Measurements from ENCODE around the gene CENPC. TPM values are rescaled to one million over a fixed set of nuclear protein-coding genes. Genes with fewer than 3 reads are reported as not detected.

Gene CENPC
- total RNA-seq, 1 donor from 2014 or later = 24.3 TPM

GRCh38 chr4:67522851-67523671 is 22.2 kb downstream of the CENPC start:
- no peak for DNase-seq (ENCODE audit: extremely low spot score, unreplicated experiment)
- Mint-ChIP-seq H3K27me3 (no peaks in the 10 kb centered on the region), H3K36me3 (peaks cover 49% of the 10 kb centered on the region), H3K9me3 (no peaks in the 10 kb centered on the region), H3K4me3 (no peak overlapping the region), H3K4me1 (ENCODE audit: unreplicated experiment) (no peaks in the 10 kb centered on the region), H3K27ac (no peak overlapping the region)
- no peak for TF ChIP-seq CTCF (conservative IDR thresholded peaks at IDR 0.05)

- no peak overlapping the region for H3K4me3 Mint-ChIP-seq
- H3K4me1 Mint-ChIP-seq (ENCODE audit: unreplicated experiment) = no peaks in the 10 kb centered on the region
- DNase-seq (ENCODE audit: extremely low spot score, unreplicated experiment) = no peak
- no peak overlapping the region for H3K27ac Mint-ChIP-seq
- H3K27me3 Mint-ChIP-seq = no peaks in the 10 kb centered on the region
- no peak for TF ChIP-seq CTCF (conservative IDR thresholded peaks at IDR 0.05)
- H3K9me3 Mint-ChIP-seq = no peaks in the 10 kb centered on the region
- H3K36me3 Mint-ChIP-seq = peaks cover 49% of the 10 kb centered on the region
Observed at GRCh38 chr4:67522230-67522629, 23.1 kb downstream of the CENPC start.

- Mint-ChIP-seq H3K4me1 (ENCODE audit: unreplicated experiment) (no peaks in the 10 kb centered on the region), H3K27me3 (no peaks in the 10 kb centered on the region), H3K9me3 (no peaks in the 10 kb centered on the region), H3K36me3 (peaks cover 46% of the 10 kb centered on the region), H3K4me3 (no peak overlapping the region), H3K27ac (no peak overlapping the region)
- TF ChIP-seq CTCF (conservative IDR thresholded peaks at IDR 0.05) = no peak
- DNase-seq (ENCODE audit: extremely low spot score, unreplicated experiment) = no peak
Observed at GRCh38 chr4:67521506-67521905, 23.8 kb downstream of the CENPC start.

GRCh38 chr4:67520141-67520540 is 25.2 kb downstream of the CENPC start:
- DNase-seq (ENCODE audit: extremely low spot score, unreplicated experiment) = no peak
- Mint-ChIP-seq H3K4me1 (ENCODE audit: unreplicated experiment) (no peaks in the 10 kb centered on the region), H3K27ac (no peak overlapping the region), H3K9me3 (no peaks in the 10 kb centered on the region), H3K4me3 (no peak overlapping the region), H3K27me3 (no peaks in the 10 kb centered on the region), H3K36me3 (peaks cover 40% of the 10 kb centered on the region)
- no peak for TF ChIP-seq CTCF (conservative IDR thresholded peaks at IDR 0.05)

GRCh38 chr4:67512501-67512900 is 32.8 kb downstream of the CENPC start:
- no peaks in the 10 kb centered on the region for H3K27me3 Mint-ChIP-seq
- no peaks in the 10 kb centered on the region for H3K9me3 Mint-ChIP-seq
- peaks cover 55% of the 10 kb centered on the region for H3K36me3 Mint-ChIP-seq
- H3K27ac Mint-ChIP-seq = no peak overlapping the region
- TF ChIP-seq CTCF (conservative IDR thresholded peaks at IDR 0.05) = no peak
- H3K4me3 Mint-ChIP-seq = no peak overlapping the region
- no peak for DNase-seq (ENCODE audit: extremely low spot score, unreplicated experiment)
- no peaks in the 10 kb centered on the region for H3K4me1 Mint-ChIP-seq (ENCODE audit: unreplicated experiment)
